ENCODE data around the gene ACMSD.

- TF ChIP-seq CTCF (IDR thresholded peaks at IDR 0.05) (no peak), EP300 (IDR thresholded peaks at IDR 0.05) (no peak), POLR2A (IDR thresholded peaks at IDR 0.05) (no peak), POLR2AphosphoS5 (IDR thresholded peaks at IDR 0.05) (no peak)
Measured at GRCh38 chr2:134790487-134790886, 47.9 kb upstream of the ACMSD start.
